GM12872 (cell line): ENCODE results near the gene HDGF.

Source experiments
- CTCF ChIP-seq: IDR thresholded peaks from 3 replicates; pipeline ENCODE4 v1.5.1; 2011; ENCODE audit warnings: low read depth, mild to moderate bottlenecking, low read length, moderate library complexity; ENCODE audit not compliant: insufficient read depth

HDGF gene

GRCh38 chr1:156788136-156788535 is 36.7 kb upstream of the HDGF start:
- no peak for TF ChIP-seq CTCF

- no peak for TF ChIP-seq CTCF
Observed at GRCh38 chr1:156786640-156787039, 35.2 kb upstream of the HDGF start.

GRCh38 chr1:156785458-156785857 is 34.0 kb upstream of the HDGF start:
- no peak for TF ChIP-seq CTCF

- TF ChIP-seq CTCF = no peak
Observed at GRCh38 chr1:156781585-156782186, 30.2 kb upstream of the HDGF start.

GRCh38 chr1:156777573-156777972 is 26.1 kb upstream of the HDGF start:
- no peak for TF ChIP-seq CTCF

GRCh38 chr1:156776942-156777341 is 25.5 kb upstream of the HDGF start:
- TF ChIP-seq CTCF = no peak

GRCh38 chr1:156775799-156776198 is 24.3 kb upstream of the HDGF start:
- no peak for TF ChIP-seq CTCF

GRCh38 chr1:156773607-156774006 is 22.1 kb upstream of the HDGF start:
- TF ChIP-seq CTCF = 0 out of 3 replicates have a peak, but pooled peaks have one; percentile 20
